ENCODE data around the gene MT1HL1.
"Not testable (repeated sequence)": the region's sequence is repeated elsewhere in the genome, so short reads cannot be mapped to it uniquely, and the experiment has no call there.

Gene MT1HL1

GRCh38 chr1:236981431-236981830 lies 22.8 kb downstream of the MT1HL1 start:
- DNase-seq (ENCODE audit: low read depth, low spot score); H3K27me3 ChIP-seq (ENCODE audit: control insufficient read depth, insufficient read depth, low read length): not testable (repeated sequence)

GRCh38 chr1:236980673-236981072 lies 23.6 kb downstream of the MT1HL1 start:
- Histone ChIP-seq H3K9me3 (ENCODE audit: control insufficient read depth, insufficient read depth, low read length) (no peaks in the 10 kb centered on the region), H3K4me3 (ENCODE audit: low read length) (no peak overlapping the region), H3K4me1 (ENCODE audit: control insufficient read depth, insufficient read depth, low read length) (no peaks in the 10 kb centered on the region), H3K27me3 (ENCODE audit: control insufficient read depth, insufficient read depth, low read length) (no peaks in the 10 kb centered on the region), H3K27ac (ENCODE audit: low read length) (no peak overlapping the region), H3K36me3 (ENCODE audit: control insufficient read depth, insufficient read depth, low read length) (no peaks in the 10 kb centered on the region)
- WGBS (ENCODE audit: insufficient coverage, insufficient read length): no CpG with 5 or more reads among the region's 6 CpGs
- DNase-seq (ENCODE audit: low read depth, low spot score): no peak

More at GRCh38 chr1:236981431-236981830, 22.8 kb downstream of the MT1HL1 start:
- H3K36me3 ChIP-seq (ENCODE audit: control insufficient read depth, insufficient read depth, low read length); H3K4me1 ChIP-seq (ENCODE audit: control insufficient read depth, insufficient read depth, low read length); H3K9me3 ChIP-seq (ENCODE audit: control insufficient read depth, insufficient read depth, low read length); H3K27ac ChIP-seq (ENCODE audit: low read length); H3K4me3 ChIP-seq (ENCODE audit: low read length): not testable (repeated sequence)
- WGBS (ENCODE audit: insufficient coverage, insufficient read length): no CpG with 5 or more reads among the region's 20 CpGs

DNA sequence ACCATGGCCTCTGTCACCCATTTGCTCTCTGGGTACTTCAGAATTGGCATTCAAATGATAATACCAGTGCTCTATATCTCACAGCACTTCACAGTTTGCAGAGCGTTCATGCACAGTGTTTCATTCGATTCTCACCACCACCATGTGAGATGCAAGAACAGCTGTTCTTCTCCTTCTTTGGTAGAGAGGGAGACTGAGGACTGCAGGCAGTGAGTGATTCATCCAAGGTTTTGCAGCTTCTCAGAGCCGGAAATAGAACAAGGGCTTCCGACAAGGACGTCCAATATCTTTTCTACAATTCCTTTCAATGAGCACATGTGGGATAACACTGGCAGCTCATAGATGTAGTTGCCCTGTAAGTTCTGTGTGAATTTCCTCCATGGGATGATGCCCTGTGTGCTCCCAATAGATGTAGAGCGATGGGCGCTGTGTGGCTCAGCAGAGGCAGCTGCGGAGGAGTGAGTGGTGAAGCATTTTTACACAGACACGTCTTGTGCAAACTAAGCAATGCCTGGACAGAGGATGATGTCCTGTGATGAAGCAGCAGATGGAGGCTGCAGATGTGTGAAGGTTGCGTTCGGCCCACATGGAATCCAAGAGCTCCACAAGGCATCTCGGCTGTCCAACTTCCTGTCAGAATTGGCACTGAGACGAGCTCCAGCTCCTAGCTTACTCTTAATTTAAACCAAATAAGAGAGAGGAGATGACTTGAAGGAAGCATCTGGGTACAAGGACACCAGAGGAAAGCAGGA lies 24.9 kb downstream of the MT1HL1 start:
- Histone ChIP-seq H3K36me3 (ENCODE audit: control insufficient read depth, insufficient read depth, low read length) (no peaks in the 10 kb centered on the region), H3K27me3 (ENCODE audit: control insufficient read depth, insufficient read depth, low read length) (no peaks in the 10 kb centered on the region)
- WGBS (ENCODE audit: insufficient coverage, insufficient read length): no CpG with 5 or more reads among the region's 13 CpGs

DNA sequence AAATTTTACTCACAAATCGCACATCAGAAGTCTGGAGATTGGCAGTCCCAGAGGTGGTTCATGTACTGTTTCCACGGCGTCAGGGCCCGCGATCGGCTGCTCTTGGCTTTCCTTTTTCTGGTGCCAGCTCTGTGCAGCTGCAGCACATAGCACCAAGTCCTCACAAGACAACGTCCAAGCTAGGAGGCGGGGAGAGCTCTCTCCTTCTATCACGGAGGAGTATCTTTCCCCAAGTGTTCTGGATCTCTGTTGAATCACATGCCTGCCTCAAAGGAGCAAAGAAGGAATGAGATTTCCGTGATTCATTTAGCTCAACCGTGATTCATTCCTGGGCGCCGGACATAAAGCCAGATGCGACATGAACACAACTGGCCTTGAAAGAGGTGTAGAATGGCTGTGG lies 25.5 kb downstream of the MT1HL1 start:
- Histone ChIP-seq H3K9me3 (ENCODE audit: control insufficient read depth, insufficient read depth, low read length) (no peaks in the 10 kb centered on the region), H3K4me1 (ENCODE audit: control insufficient read depth, insufficient read depth, low read length) (no peaks in the 10 kb centered on the region), H3K36me3 (ENCODE audit: control insufficient read depth, insufficient read depth, low read length) (no peaks in the 10 kb centered on the region), H3K27ac (ENCODE audit: low read length) (no peak overlapping the region), H3K4me3 (ENCODE audit: low read length) (no peak overlapping the region), H3K27me3 (ENCODE audit: control insufficient read depth, insufficient read depth, low read length) (no peaks in the 10 kb centered on the region)
- DNase-seq (ENCODE audit: low read depth, low spot score): no peak
- WGBS (ENCODE audit: insufficient coverage, insufficient read length): no CpG with 5 or more reads among the region's 14 CpGs

More for the DNA sequence above, 24.9 kb downstream of the MT1HL1 start:
- no peak overlapping the region for H3K4me3 ChIP-seq (ENCODE audit: low read length)
- no peak for DNase-seq (ENCODE audit: low read depth, low spot score)
- H3K27ac ChIP-seq (ENCODE audit: low read length): no peak overlapping the region
- H3K4me1 ChIP-seq (ENCODE audit: control insufficient read depth, insufficient read depth, low read length): no peaks in the 10 kb centered on the region
- H3K9me3 ChIP-seq (ENCODE audit: control insufficient read depth, insufficient read depth, low read length): no peaks in the 10 kb centered on the region

GRCh38 chr1:236975461-236975860 lies 28.8 kb downstream of the MT1HL1 start:
- no CpG with 5 or more reads among the region's 6 CpGs for WGBS (ENCODE audit: insufficient coverage, insufficient read length)
- no peaks in the 10 kb centered on the region for H3K4me1 ChIP-seq (ENCODE audit: control insufficient read depth, insufficient read depth, low read length)
- no peak for DNase-seq (ENCODE audit: low read depth, low spot score)
- H3K36me3 ChIP-seq (ENCODE audit: control insufficient read depth, insufficient read depth, low read length): no peaks in the 10 kb centered on the region
- H3K4me3 ChIP-seq (ENCODE audit: low read length): no peak overlapping the region
- no peak overlapping the region for H3K27ac ChIP-seq (ENCODE audit: low read length)
- no peaks in the 10 kb centered on the region for H3K9me3 ChIP-seq (ENCODE audit: control insufficient read depth, insufficient read depth, low read length)
- H3K27me3 ChIP-seq (ENCODE audit: control insufficient read depth, insufficient read depth, low read length): no peaks in the 10 kb centered on the region

DNA sequence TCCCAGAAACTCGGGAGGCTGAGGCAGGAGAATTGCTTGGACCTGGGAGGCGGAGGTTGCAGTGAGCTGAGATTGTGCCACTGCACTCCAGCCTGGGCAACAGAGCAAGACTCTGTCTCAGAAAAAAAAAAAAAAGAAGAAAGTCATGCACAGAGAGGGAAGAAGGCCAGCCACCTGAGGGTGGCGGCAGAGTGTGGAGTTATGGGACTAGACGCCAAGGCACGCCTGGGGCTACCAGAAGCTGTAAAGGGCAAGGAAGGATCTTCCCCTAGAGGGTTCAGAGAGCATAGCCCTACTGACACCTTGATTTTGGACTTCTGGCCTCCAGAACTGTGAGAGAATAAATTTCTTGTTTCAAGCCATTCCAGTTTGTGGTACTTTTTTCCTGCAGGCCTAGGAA lies 30.2 kb downstream of the MT1HL1 start:
- not testable (repeated sequence) for H3K9me3 ChIP-seq (ENCODE audit: control insufficient read depth, insufficient read depth, low read length); H3K4me3 ChIP-seq (ENCODE audit: low read length); H3K27ac ChIP-seq (ENCODE audit: low read length); H3K36me3 ChIP-seq (ENCODE audit: control insufficient read depth, insufficient read depth, low read length); DNase-seq (ENCODE audit: low read depth, low spot score); H3K27me3 ChIP-seq (ENCODE audit: control insufficient read depth, insufficient read depth, low read length); H3K4me1 ChIP-seq (ENCODE audit: control insufficient read depth, insufficient read depth, low read length)
- no CpG with 5 or more reads among the region's 5 CpGs for WGBS (ENCODE audit: insufficient coverage, insufficient read length)

GRCh38 chr1:236966636-236967035 lies 37.6 kb downstream of the MT1HL1 start:
- no peak overlapping the region for H3K4me3 ChIP-seq (ENCODE audit: low read length)
- no peaks in the 10 kb centered on the region for H3K36me3 ChIP-seq (ENCODE audit: control insufficient read depth, insufficient read depth, low read length)
- no CpG with 5 or more reads among the region's 6 CpGs for whole genome bisulfite sequencing (ENCODE audit: insufficient coverage, insufficient read length)
- H3K27me3 ChIP-seq (ENCODE audit: control insufficient read depth, insufficient read depth, low read length): no peaks in the 10 kb centered on the region
- no peak overlapping the region for H3K27ac ChIP-seq (ENCODE audit: low read length)
- H3K4me1 ChIP-seq (ENCODE audit: control insufficient read depth, insufficient read depth, low read length): no peaks in the 10 kb centered on the region
- no peak for DNase-seq (ENCODE audit: low read depth, low spot score)
- H3K9me3 ChIP-seq (ENCODE audit: control insufficient read depth, insufficient read depth, low read length): no peaks in the 10 kb centered on the region

GRCh38 chr1:236963920-236964319 lies 40.3 kb downstream of the MT1HL1 start:
- Histone ChIP-seq H3K4me1 (ENCODE audit: control insufficient read depth, insufficient read depth, low read length) (no peaks in the 10 kb centered on the region), H3K36me3 (ENCODE audit: control insufficient read depth, insufficient read depth, low read length) (no peaks in the 10 kb centered on the region), H3K9me3 (ENCODE audit: control insufficient read depth, insufficient read depth, low read length) (no peaks in the 10 kb centered on the region), H3K4me3 (ENCODE audit: low read length) (no peak overlapping the region), H3K27ac (ENCODE audit: low read length) (no peak overlapping the region), H3K27me3 (ENCODE audit: control insufficient read depth, insufficient read depth, low read length) (no peaks in the 10 kb centered on the region)
- WGBS (ENCODE audit: insufficient coverage, insufficient read length): no CpG with 5 or more reads among the region's 2 CpGs
- DNase-seq (ENCODE audit: low read depth, low spot score): no peak

GRCh38 chr1:236959112-236959511 lies 45.1 kb downstream of the MT1HL1 start:
- no CpG with 5 or more reads among the region's 2 CpGs for WGBS (ENCODE audit: insufficient coverage, insufficient read length)
- H3K4me3 ChIP-seq (ENCODE audit: low read length): no peak overlapping the region
- no peak for DNase-seq (ENCODE audit: low read depth, low spot score)
- H3K27me3 ChIP-seq (ENCODE audit: control insufficient read depth, insufficient read depth, low read length): no peaks in the 10 kb centered on the region
- H3K36me3 ChIP-seq (ENCODE audit: control insufficient read depth, insufficient read depth, low read length): no peaks in the 10 kb centered on the region
- no peaks in the 10 kb centered on the region for H3K4me1 ChIP-seq (ENCODE audit: control insufficient read depth, insufficient read depth, low read length)
- no peaks in the 10 kb centered on the region for H3K9me3 ChIP-seq (ENCODE audit: control insufficient read depth, insufficient read depth, low read length)
- no peak overlapping the region for H3K27ac ChIP-seq (ENCODE audit: low read length)

DNA sequence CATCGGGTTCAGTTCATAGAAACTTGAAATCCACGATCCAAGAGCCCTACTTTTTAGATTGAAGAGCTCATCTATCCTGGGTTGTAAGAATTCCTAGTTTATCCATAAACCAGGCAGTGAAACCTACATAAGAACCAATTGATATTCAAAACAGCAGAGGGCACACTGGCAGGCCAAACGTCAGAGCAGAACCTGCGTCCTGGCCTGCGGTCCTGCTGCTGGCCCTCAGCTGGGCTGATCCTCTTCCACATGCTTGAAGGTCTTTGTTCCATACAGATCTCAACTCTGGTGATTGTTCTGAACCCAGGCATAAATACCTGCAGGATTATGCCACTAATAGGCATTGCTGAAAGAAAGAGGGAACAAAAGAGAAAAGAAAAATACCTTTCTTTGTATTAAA lies 47.0 kb downstream of the MT1HL1 start:
- WGBS (ENCODE audit: insufficient coverage, insufficient read length): no CpG with 5 or more reads among the region's 5 CpGs
- DNase-seq (ENCODE audit: low read depth, low spot score): no peak
- Histone ChIP-seq H3K27ac (ENCODE audit: low read length) (no peak overlapping the region), H3K4me3 (ENCODE audit: low read length) (no peak overlapping the region), H3K27me3 (ENCODE audit: control insufficient read depth, insufficient read depth, low read length) (no peaks in the 10 kb centered on the region), H3K36me3 (ENCODE audit: control insufficient read depth, insufficient read depth, low read length) (no peaks in the 10 kb centered on the region), H3K9me3 (ENCODE audit: control insufficient read depth, insufficient read depth, low read length) (no peaks in the 10 kb centered on the region), H3K4me1 (ENCODE audit: control insufficient read depth, insufficient read depth, low read length) (no peaks in the 10 kb centered on the region)
